Measurements from ENCODE around the gene HOXD10.

Gene HOXD10

GRCh38 chr2:176082824-176083751 lies 33.5 kb upstream of the HOXD10 start:
- no peak for DNase-seq

GRCh38 chr2:176083796-176084261 lies 32.7 kb upstream of the HOXD10 start, which contains the start of gene EVX2:
Gene EVX2 (minus strand): TSS chr2:176083962. CDS start chr2:176083776, 186 bp downstream.
- DNase-seq = no peak

- DNase-seq = no peak
Observed at GRCh38 chr2:176084611-176085119, 31.9 kb upstream of the HOXD10 start.

- no peak for DNase-seq
Observed at GRCh38 chr2:176085120-176085788, 31.3 kb upstream of the HOXD10 start.

- no peak for DNase-seq
Observed at GRCh38 chr2:176085861-176086771, 30.5 kb upstream of the HOXD10 start.

GRCh38 chr2:176087330-176088047 lies 29.1 kb upstream of the HOXD10 start:
- no peak for DNase-seq

- no peak for DNase-seq
Observed at GRCh38 chr2:176088048-176088936, 28.3 kb upstream of the HOXD10 start.

GRCh38 chr2:176088937-176089842 lies 27.4 kb upstream of the HOXD10 start:
- no peak for DNase-seq

- no peak for DNase-seq
Observed at GRCh38 chr2:176089843-176090395, 26.7 kb upstream of the HOXD10 start.

- no peak for DNase-seq
Observed at GRCh38 chr2:176090862-176091261, 25.7 kb upstream of the HOXD10 start.

- DNase-seq = no peak
Observed at GRCh38 chr2:176091329-176092258, 25.0 kb upstream of the HOXD10 start.

- no peak for DNase-seq
Observed at GRCh38 chr2:176092270-176093144, 24.1 kb upstream of the HOXD10 start, which contains the start of gene HOXD13. Gene HOXD13 (plus strand): TSS chr2:176092721. CDS start chr2:176092891, 170 bp downstream.

- no peak for DNase-seq
Observed at GRCh38 chr2:176093145-176093897, 23.3 kb upstream of the HOXD10 start.

GRCh38 chr2:176093898-176094249 lies 22.7 kb upstream of the HOXD10 start:
- DNase-seq = no peak

- DNase-seq = no peak
Observed at GRCh38 chr2:176094349-176094748, 22.2 kb upstream of the HOXD10 start.

- DNase-seq = no peak
Observed at GRCh38 chr2:176095421-176095820, 21.2 kb upstream of the HOXD10 start.

Data from CD4-positive, alpha-beta T cell treated with Interferon alpha-2 for 1 hour (primary cell).